Activated CD4-positive, alpha-beta T cell treated with anti-CD3 and anti-CD28 coated beads, Interleukin-2, amount 10 ng/mL, durations not matched to agents 24 days and 14 days (primary cell): ENCODE data around the gene DLX4. TPM values are rescaled to one million over a fixed set of nuclear protein-coding genes. Genes with fewer than 3 reads are reported as not detected.

ENCODE experiments used
- DNase-seq: peaks from one replicate; pipeline ENCODE4 v3.0.0; 2022
- H3K27ac Mint-ChIP-seq: one replicate; pipeline ENCODE4 v1.8.0; 2022; ENCODE audit warnings: mild to moderate bottlenecking, mixed read lengths
- H3K27me3 Mint-ChIP-seq: one replicate; pipeline ENCODE4 v1.8.0; 2022; ENCODE audit warnings: mixed read lengths
- H3K36me3 Mint-ChIP-seq: one replicate; pipeline ENCODE4 v1.8.0; 2022; ENCODE audit warnings: low read depth, mild to moderate bottlenecking, mixed read lengths
- H3K4me1 Mint-ChIP-seq: one replicate; pipeline ENCODE4 v1.8.0; 2021; ENCODE audit warnings: mixed read lengths
- H3K4me3 Mint-ChIP-seq: one replicate; pipeline ENCODE4 v1.8.0; 2022; ENCODE audit warnings: mild to moderate bottlenecking, moderate library complexity, mixed read lengths
- H3K9me3 Mint-ChIP-seq: one replicate; pipeline ENCODE4 v1.8.0; 2021; ENCODE audit warnings: mixed read lengths
- intact Hi-C: fragments of 100-400 bp; cut with micrococcal nuclease; formaldehyde crosslinking; loops from one replicate; pipeline ENCODE4 v1.15.1; 2023
- total RNA-seq: library from RNA; stranded (reverse); gene quantifications from 2 replicates; pipeline ENCODE4 v1.2.3, GENCODE V29; 2022

The DLX4 gene
- total RNA-seq, 1 donor from 2014 or later: 0.21 TPM

GRCh38 chr17:49967621-49968404 lies 1.2 kb upstream of the DLX4 start:
- DNase-seq: no peak
- Mint-ChIP-seq H3K9me3 (no peaks in the 10 kb centered on the region), H3K27me3 (peaks cover 90% of the 10 kb centered on the region), H3K27ac (no peak overlapping the region), H3K4me1 (peaks cover 33% of the 10 kb centered on the region), H3K4me3 (peak overlapping the region; percentile 61), H3K36me3 (peaks cover 4% of the 10 kb centered on the region)
- intact Hi-C loops: loop anchor here (1.0 to 10.0 kb wide), 4 partner anchors 26 to 1353 kb away; partner anchors contain the start of genes HOXB13, HOXB7, HOXB8 and IGF2BP1

GRCh38 chr17:49968405-49969133 lies 421 bp upstream of the DLX4 start:
- H3K27me3 Mint-ChIP-seq: peaks cover 90% of the 10 kb centered on the region
- DNase-seq: peak; percentile 89
- intact Hi-C loops: loop anchor here (1.0 to 10.0 kb wide), 4 partner anchors 26 to 1354 kb away; partner anchors contain the start of genes HOXB13, HOXB7, HOXB8 and IGF2BP1
- peak overlapping the region; percentile 56 for H3K27ac Mint-ChIP-seq
- H3K36me3 Mint-ChIP-seq: peaks cover 3% of the 10 kb centered on the region
- H3K4me1 Mint-ChIP-seq: peaks cover 30% of the 10 kb centered on the region
- no peaks in the 10 kb centered on the region for H3K9me3 Mint-ChIP-seq
- peak overlapping the region; percentile 87 for H3K4me3 Mint-ChIP-seq

GRCh38 chr17:49969795-49970389 lies 902 bp downstream of the DLX4 start:
- H3K4me1 Mint-ChIP-seq: peaks cover 21% of the 10 kb centered on the region
- DNase-seq: no peak
- peak overlapping the region; percentile 87 for H3K4me3 Mint-ChIP-seq
- no peaks in the 10 kb centered on the region for H3K9me3 Mint-ChIP-seq
- H3K27ac Mint-ChIP-seq: no peak overlapping the region
- H3K36me3 Mint-ChIP-seq: peaks cover 2% of the 10 kb centered on the region
- H3K27me3 Mint-ChIP-seq: peaks cover 89% of the 10 kb centered on the region
- intact Hi-C loops: loop anchor here (5.0 to 10.0 kb wide), 3 partner anchors 973 to 1355 kb away; partner anchors contain the start of genes HOXB13, HOXB7, HOXB8 and IGF2BP1

- H3K27ac Mint-ChIP-seq: no peak overlapping the region
- no peak for DNase-seq
- no peaks in the 10 kb centered on the region for H3K9me3 Mint-ChIP-seq
- peaks cover 18% of the 10 kb centered on the region for H3K4me1 Mint-ChIP-seq
- peaks cover 90% of the 10 kb centered on the region for H3K27me3 Mint-ChIP-seq
- peak overlapping the region; percentile 57 for H3K4me3 Mint-ChIP-seq
- H3K36me3 Mint-ChIP-seq: peaks cover 2% of the 10 kb centered on the region
- intact Hi-C loops: no loop called here
Measured at GRCh38 chr17:49970498-49970897, 1.5 kb downstream of the DLX4 start.

- intact Hi-C loops: no loop called here
- H3K4me1 Mint-ChIP-seq: peaks cover 16% of the 10 kb centered on the region
- H3K4me3 Mint-ChIP-seq: no peak overlapping the region
- peaks cover 86% of the 10 kb centered on the region for H3K27me3 Mint-ChIP-seq
- no peaks in the 10 kb centered on the region for H3K9me3 Mint-ChIP-seq
- no peak for DNase-seq
- no peak overlapping the region for H3K27ac Mint-ChIP-seq
- H3K36me3 Mint-ChIP-seq: peaks cover 2% of the 10 kb centered on the region
Measured at GRCh38 chr17:49971199-49971847, 2.3 kb downstream of the DLX4 start.

- DNase-seq: no peak
- Mint-ChIP-seq H3K27me3 (peaks cover 86% of the 10 kb centered on the region), H3K4me3 (no peak overlapping the region), H3K4me1 (peaks cover 16% of the 10 kb centered on the region), H3K9me3 (no peaks in the 10 kb centered on the region), H3K27ac (no peak overlapping the region), H3K36me3 (peaks cover 2% of the 10 kb centered on the region)
- intact Hi-C loops: no loop called here
Measured at GRCh38 chr17:49971848-49972485, 3.0 kb downstream of the DLX4 start.

GRCh38 chr17:49972486-49973270 lies 3.7 kb downstream of the DLX4 start:
- Mint-ChIP-seq H3K27ac (no peak overlapping the region), H3K36me3 (peaks cover 2% of the 10 kb centered on the region), H3K4me3 (no peak overlapping the region), H3K27me3 (peaks cover 81% of the 10 kb centered on the region), H3K4me1 (peaks cover 16% of the 10 kb centered on the region), H3K9me3 (no peaks in the 10 kb centered on the region)
- DNase-seq: no peak
- intact Hi-C loops: no loop called here

- Mint-ChIP-seq H3K4me1 (peaks cover 16% of the 10 kb centered on the region), H3K9me3 (no peaks in the 10 kb centered on the region), H3K27me3 (peaks cover 75% of the 10 kb centered on the region), H3K27ac (no peak overlapping the region), H3K36me3 (peaks cover 2% of the 10 kb centered on the region), H3K4me3 (no peak overlapping the region)
- intact Hi-C loops: no loop called here
- no peak for DNase-seq
Measured at GRCh38 chr17:49973271-49973615, 4.3 kb downstream of the DLX4 start.

GRCh38 chr17:49975531-49975930 lies 6.5 kb downstream of the DLX4 start:
- no peak overlapping the region for H3K4me3 Mint-ChIP-seq
- peaks cover 67% of the 10 kb centered on the region for H3K27me3 Mint-ChIP-seq
- peaks cover 6% of the 10 kb centered on the region for H3K4me1 Mint-ChIP-seq
- H3K9me3 Mint-ChIP-seq: no peaks in the 10 kb centered on the region
- intact Hi-C loops: no loop called here
- no peaks in the 10 kb centered on the region for H3K36me3 Mint-ChIP-seq
- DNase-seq: no peak
- H3K27ac Mint-ChIP-seq: no peak overlapping the region

- no peaks in the 10 kb centered on the region for H3K9me3 Mint-ChIP-seq
- H3K4me1 Mint-ChIP-seq: peaks cover 3% of the 10 kb centered on the region
- no peaks in the 10 kb centered on the region for H3K36me3 Mint-ChIP-seq
- intact Hi-C loops: no loop called here
- H3K27me3 Mint-ChIP-seq: peaks cover 65% of the 10 kb centered on the region
- no peak overlapping the region for H3K4me3 Mint-ChIP-seq
- no peak for DNase-seq
- H3K27ac Mint-ChIP-seq: no peak overlapping the region
Measured at GRCh38 chr17:49976163-49976827, 7.3 kb downstream of the DLX4 start.

GRCh38 chr17:49976828-49977202 lies 7.8 kb downstream of the DLX4 start:
- no peaks in the 10 kb centered on the region for H3K9me3 Mint-ChIP-seq
- no peaks in the 10 kb centered on the region for H3K36me3 Mint-ChIP-seq
- no peak overlapping the region for H3K27ac Mint-ChIP-seq
- intact Hi-C loops: no loop called here
- no peaks in the 10 kb centered on the region for H3K4me1 Mint-ChIP-seq
- H3K4me3 Mint-ChIP-seq: no peak overlapping the region
- DNase-seq: no peak
- peaks cover 64% of the 10 kb centered on the region for H3K27me3 Mint-ChIP-seq
